ENCODE data around the gene MAPRE3. TPM values are rescaled to one million over a fixed set of nuclear protein-coding genes. Genes with fewer than 3 reads are reported as not detected.

MAPRE3 gene
- total RNA-seq, 1 donor from 2014 or later, result 4.1 TPM

- peak; percentile 53 for DNase-seq (ENCODE audit: low spot score)
- TF ChIP-seq CTCF (IDR thresholded peaks at IDR 0.05; ENCODE audit: unreplicated experiment), result no peak
- peaks cover 23% of the 10 kb centered on the region for H3K36me3 Mint-ChIP-seq (ENCODE audit: low read depth, unreplicated experiment)
Observed at GRCh38 chr2:27049422-27050280, 79.2 kb downstream of the MAPRE3 start.

GRCh38 chr2:27050281-27050995 is 80.0 kb downstream of the MAPRE3 start:
- peak overlapping the region; percentile 97 for H3K4me3 Mint-ChIP-seq (ENCODE audit: unreplicated experiment)
- H3K27ac Mint-ChIP-seq (ENCODE audit: unreplicated experiment), result peak overlapping the region; percentile 99
- no peaks in the 10 kb centered on the region for H3K9me3 Mint-ChIP-seq (ENCODE audit: unreplicated experiment)
- H3K27me3 Mint-ChIP-seq (ENCODE audit: unreplicated experiment), result peaks cover 33% of the 10 kb centered on the region
- H3K4me1 Mint-ChIP-seq (ENCODE audit: unreplicated experiment), result peaks cover 36% of the 10 kb centered on the region
- H3K36me3 Mint-ChIP-seq (ENCODE audit: low read depth, unreplicated experiment), result peaks cover 31% of the 10 kb centered on the region
- peak; percentile 88 for DNase-seq (ENCODE audit: low spot score)
- no peak for TF ChIP-seq CTCF (IDR thresholded peaks at IDR 0.05; ENCODE audit: unreplicated experiment)

More at GRCh38 chr2:27049422-27050280, 79.2 kb downstream of the MAPRE3 start:
- peaks cover 36% of the 10 kb centered on the region for H3K4me1 Mint-ChIP-seq (ENCODE audit: unreplicated experiment)
- no peaks in the 10 kb centered on the region for H3K9me3 Mint-ChIP-seq (ENCODE audit: unreplicated experiment)
- H3K27ac Mint-ChIP-seq (ENCODE audit: unreplicated experiment), result peak overlapping the region; percentile 99
- H3K27me3 Mint-ChIP-seq (ENCODE audit: unreplicated experiment), result peaks cover 30% of the 10 kb centered on the region
- H3K4me3 Mint-ChIP-seq (ENCODE audit: unreplicated experiment), result peak overlapping the region; percentile 97

GRCh38 chr2:27050996-27051901 is 80.8 kb downstream of the MAPRE3 start, which contains the start of gene AGBL5:
Gene AGBL5, plus strand, starts transcription at chr2:27051668. Its CDS starts 1,291 bp downstream, at chr2:27052959.
- peak; percentile 94 for DNase-seq (ENCODE audit: low spot score)
- Mint-ChIP-seq H3K4me3 (ENCODE audit: unreplicated experiment) (peak within 1 kb of the TSS; percentile 97), H3K36me3 (ENCODE audit: low read depth, unreplicated experiment) (peaks cover 37% of the 10 kb centered on the region), H3K4me1 (ENCODE audit: unreplicated experiment) (peaks cover 36% of the 10 kb centered on the region), H3K27me3 (ENCODE audit: unreplicated experiment) (peaks cover 33% of the 10 kb centered on the region), H3K27ac (ENCODE audit: unreplicated experiment) (peak within 1 kb of the TSS; percentile 99), H3K9me3 (ENCODE audit: unreplicated experiment) (no peaks in the 10 kb centered on the region)
- no peak for TF ChIP-seq CTCF (IDR thresholded peaks at IDR 0.05; ENCODE audit: unreplicated experiment)

GRCh38 chr2:27051902-27052645 is 81.6 kb downstream of the MAPRE3 start:
- peak overlapping the region; percentile 92 for H3K4me3 Mint-ChIP-seq (ENCODE audit: unreplicated experiment)
- H3K9me3 Mint-ChIP-seq (ENCODE audit: unreplicated experiment), result no peaks in the 10 kb centered on the region
- peaks cover 36% of the 10 kb centered on the region for H3K4me1 Mint-ChIP-seq (ENCODE audit: unreplicated experiment)
- H3K27me3 Mint-ChIP-seq (ENCODE audit: unreplicated experiment), result peaks cover 33% of the 10 kb centered on the region
- H3K27ac Mint-ChIP-seq (ENCODE audit: unreplicated experiment), result peak overlapping the region; percentile 81
- H3K36me3 Mint-ChIP-seq (ENCODE audit: low read depth, unreplicated experiment), result peaks cover 40% of the 10 kb centered on the region
- no peak for TF ChIP-seq CTCF (IDR thresholded peaks at IDR 0.05; ENCODE audit: unreplicated experiment)
- no peak for DNase-seq (ENCODE audit: low spot score)
